AG08395 (cell line): Measurements from ENCODE around the gene DYNLL1.
"Not testable (repeated sequence)": the region's sequence is repeated elsewhere in the genome, so short reads cannot be mapped to it uniquely, and the experiment has no call there.

Source experiments
- DNase-seq: peaks from one replicate; pipeline ENCODE4 v3.0.0; 2012; ENCODE audit warnings: mixed read lengths, low spot score

The DYNLL1 gene

DNA sequence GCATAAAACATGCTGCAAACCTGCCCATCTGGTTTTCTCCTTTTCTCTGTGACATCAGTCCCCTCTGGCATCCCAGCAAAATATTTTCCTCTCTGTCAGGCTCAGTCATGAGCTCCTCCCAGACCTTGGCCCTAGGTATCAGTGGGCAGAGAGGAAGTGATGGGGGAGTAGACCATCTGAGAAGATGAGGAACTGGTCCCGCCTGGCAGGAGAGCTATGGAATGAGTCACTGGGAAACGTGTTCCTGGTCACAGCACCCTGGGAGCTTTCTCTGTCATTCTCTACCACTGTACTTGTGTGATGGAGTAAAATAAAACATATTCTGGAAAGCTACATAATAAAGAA lies 21.3 kb upstream of the DYNLL1 start:
- DNase-seq: peak; percentile 80

DNA sequence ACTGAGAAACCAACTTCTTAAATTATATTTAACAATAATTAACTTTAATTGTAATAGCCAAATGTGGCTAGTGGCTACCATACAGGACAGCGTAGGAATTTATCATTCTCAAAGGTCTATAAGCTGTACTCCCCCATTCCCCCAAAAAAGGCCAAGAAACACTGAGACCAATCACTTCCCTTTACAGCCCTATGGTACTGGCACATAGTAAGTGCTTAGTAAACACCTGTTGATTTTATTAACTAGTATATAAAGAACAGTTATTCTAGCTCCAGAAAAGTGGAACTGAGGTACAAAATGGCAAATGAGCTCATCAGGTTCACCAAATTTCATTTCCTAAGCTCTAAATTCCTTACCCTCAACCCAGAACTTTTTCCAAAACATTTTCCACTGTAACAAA lies 20.3 kb upstream of the DYNLL1 start:
- no peak for DNase-seq

- DNase-seq: no peak
Measured at GRCh38 chr12:120479458-120479857, 16.5 kb upstream of the DYNLL1 start.

- no peak for DNase-seq
Measured at GRCh38 chr12:120480211-120480610, 15.7 kb upstream of the DYNLL1 start.

- DNase-seq: no peak
Measured at GRCh38 chr12:120481022-120481767, 14.7 kb upstream of the DYNLL1 start.

- DNase-seq: no peak
Measured at GRCh38 chr12:120483621-120484020, 12.3 kb upstream of the DYNLL1 start.

GRCh38 chr12:120485961-120486881 lies 9.7 kb upstream of the DYNLL1 start:
- no peak for DNase-seq

- DNase-seq: not testable (repeated sequence)
Measured at GRCh38 chr12:120487552-120487951, 8.4 kb upstream of the DYNLL1 start.

DNA sequence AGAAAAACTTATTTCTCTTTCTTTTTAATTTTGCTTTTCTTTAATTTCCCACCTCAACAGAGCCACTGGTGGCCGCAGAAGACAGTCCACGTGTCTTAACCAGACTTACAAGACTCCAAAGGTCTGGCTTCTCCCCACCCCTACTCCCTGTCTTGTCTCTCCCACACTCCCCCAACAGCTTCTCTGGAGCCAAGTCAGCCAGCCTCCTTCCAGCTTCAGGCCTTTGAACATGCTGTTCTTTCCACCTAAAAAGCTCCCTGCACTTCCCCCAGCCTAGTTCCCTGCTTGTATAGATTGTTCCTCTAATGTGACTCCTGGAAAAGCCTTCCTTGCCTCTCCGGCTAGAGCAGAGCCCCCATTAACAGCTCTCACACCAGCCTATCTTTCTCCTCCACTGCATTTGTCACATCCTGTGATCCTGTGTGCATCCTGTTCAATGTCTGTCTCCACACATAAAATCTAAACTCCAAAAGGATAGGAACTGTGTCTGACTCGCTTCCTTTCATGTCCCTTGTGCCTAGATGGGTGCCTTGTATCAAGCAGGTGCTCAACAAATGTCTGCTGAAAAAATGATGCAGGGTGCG lies 7.8 kb upstream of the DYNLL1 start:
- no peak for DNase-seq

DNA sequence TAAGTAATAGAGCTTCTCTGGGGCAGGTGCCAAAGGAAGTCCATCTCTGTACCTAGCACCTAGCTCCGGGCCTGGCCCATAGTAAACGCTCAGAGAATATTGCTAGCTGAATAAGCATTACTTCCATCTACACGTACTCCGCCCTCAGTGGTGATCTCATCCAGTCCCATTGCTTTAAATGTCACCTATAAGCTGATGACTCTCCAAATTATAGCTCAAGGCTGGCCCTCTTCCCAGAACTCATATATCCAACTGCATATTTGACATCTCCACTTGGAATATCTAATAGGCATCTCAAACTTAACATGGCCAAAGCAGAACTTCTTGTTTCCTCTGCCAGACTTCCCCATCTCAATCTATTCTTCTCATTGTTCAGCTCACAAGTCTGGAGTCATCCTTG lies 6.9 kb upstream of the DYNLL1 start:
- no peak for DNase-seq

DNA sequence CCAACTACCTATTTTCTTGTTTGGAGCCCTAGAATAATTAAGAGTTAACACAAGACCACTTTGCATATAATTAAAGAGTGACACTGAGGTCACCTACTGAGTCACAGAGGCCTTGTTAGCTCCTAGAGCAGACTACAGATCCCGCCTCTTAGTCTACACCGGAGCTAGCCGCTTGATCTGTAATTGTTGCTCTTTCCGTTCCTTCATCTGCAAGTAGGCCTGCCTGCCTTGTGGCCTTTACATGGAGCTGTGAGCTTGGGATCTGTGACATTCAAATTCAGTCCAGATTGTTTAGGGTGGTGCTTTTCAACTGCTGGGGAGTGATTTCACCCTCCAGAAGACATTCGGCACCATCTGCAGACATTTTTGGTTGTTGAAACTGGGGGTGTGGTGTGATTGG lies 5.6 kb upstream of the DYNLL1 start:
- no peak for DNase-seq

GRCh38 chr12:120490833-120491512 lies 4.9 kb upstream of the DYNLL1 start:
- no peak for DNase-seq

- DNase-seq: no peak
Measured at GRCh38 chr12:120495186-120495730, 655 bp upstream of the DYNLL1 start.

DNA sequence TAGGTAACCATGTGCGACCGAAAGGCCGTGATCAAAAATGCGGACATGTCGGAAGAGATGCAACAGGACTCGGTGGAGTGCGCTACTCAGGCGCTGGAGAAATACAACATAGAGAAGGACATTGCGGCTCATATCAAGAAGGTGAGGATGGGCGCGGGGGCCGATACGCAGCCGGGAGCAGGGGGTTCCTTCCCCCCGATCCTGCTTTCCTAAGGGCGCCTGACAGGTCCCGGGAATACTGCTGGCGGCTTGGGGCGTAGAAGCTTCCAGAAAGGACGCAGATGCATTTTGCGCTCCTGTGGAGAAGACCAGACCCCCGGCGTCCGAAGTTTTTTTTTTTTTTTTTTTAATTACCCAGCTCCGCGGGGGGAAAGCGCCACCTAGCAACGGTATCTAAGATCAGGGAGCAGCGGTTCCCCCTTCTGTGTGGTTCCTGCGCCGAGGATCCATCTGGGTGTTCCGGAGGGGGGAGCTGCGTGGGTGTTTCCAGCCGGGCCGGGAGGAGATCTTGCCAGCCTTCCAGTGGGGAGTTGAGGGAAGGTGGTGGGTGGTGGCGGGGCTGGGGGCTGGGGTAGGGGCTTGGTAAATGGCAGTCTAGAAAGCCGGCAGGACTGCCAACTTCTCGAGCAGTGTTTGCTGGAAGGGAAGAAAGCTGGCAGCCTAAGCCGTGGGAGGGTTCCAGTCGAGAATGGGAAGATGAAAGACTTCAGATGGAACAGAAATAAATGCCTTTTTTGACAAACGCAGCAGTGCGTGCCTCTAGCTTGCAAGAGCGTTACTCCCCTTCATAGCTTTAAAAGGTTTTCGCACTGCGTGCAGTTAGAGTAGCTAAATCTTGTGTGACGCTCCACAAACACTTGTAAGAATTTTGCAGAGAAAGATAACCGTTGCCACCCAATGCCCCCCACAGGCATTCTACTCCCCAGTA lies 764 bp downstream of the DYNLL1 start:
- DNase-seq: peak; percentile 72

- peak; percentile 14 for DNase-seq
Measured at GRCh38 chr12:120497524-120498150, 1.7 kb downstream of the DYNLL1 start.

GRCh38 chr12:120498870-120499515 lies 3.1 kb downstream of the DYNLL1 start:
- DNase-seq: no peak

DNA sequence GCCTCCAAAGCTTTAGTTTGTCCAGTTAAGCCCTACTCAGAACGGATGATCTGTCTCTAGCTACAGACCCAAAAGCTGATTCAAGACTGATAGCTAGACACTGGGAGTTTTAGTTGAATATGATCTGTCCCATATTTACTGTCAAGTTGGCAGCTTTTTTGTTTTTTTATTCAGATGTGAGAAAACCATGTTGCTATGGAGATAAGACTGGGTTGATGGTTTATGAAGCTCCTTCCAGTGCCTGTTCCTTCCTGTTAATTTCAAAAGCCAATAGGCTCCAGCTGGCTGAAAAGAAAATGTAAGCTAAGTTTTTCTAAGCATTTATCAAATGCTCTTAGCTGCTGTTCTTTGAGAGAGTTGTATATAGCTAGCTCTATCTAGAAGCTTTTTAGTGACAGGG lies 4.7 kb downstream of the DYNLL1 start:
- no peak for DNase-seq

DNA sequence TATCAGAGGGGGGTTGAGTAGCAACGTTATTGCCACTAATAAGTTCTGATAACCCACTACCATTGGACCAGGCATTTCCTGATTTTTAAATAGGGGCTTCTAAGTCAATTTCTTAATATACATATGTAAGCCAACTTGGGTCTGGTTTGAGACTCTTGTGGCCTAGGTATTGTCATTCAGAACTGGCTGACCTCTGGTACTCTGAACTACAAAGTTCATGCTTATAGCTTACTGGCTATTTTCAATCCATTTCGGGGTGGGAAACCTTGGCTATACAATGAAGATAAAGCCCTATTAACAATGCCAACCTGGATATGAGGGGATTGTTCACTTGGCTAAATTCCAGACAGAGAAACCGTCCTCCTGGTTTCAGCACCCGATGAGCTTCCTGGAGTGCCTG lies 8.7 kb downstream of the DYNLL1 start:
- no peak for DNase-seq

- DNase-seq: no peak
Measured at GRCh38 chr12:120508537-120508936, 12.6 kb downstream of the DYNLL1 start.

DNA sequence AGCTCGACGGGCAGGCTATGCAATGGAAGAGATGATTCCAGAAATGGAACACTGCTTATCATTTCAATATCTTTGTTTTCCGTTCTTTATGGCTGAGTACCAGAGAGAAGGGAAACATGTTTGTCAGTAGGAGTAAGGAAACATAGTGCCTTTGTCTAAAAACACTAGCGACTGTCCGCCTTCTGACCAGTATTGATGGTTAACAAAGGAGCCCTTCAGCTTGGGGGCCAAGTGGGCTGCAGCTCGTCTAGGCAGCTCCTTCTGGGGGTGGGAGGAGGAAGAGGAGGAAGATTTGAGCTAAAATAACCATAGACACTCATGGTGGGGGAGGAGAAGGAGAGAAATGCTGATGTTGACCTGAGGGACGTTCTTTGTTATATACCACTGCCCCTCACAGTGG lies 18.1 kb downstream of the DYNLL1 start:
- no peak for DNase-seq
